NCI-H524 (cell line): ENCODE results near the gene REXO1.
"Not testable (repeated sequence)": the region's sequence is repeated elsewhere in the genome, so short reads cannot be mapped to it uniquely, and the experiment has no call there.

ENCODE experiments used
- DNase-seq, 2 experiments: peaks; one replicate each; lab custom pipeline; 2025; lab: John Stamatoyannopoulos, UW

REXO1 gene

GRCh38 chr19:1813192-1814182 lies 34.8 kb downstream of the REXO1 start:
- no peak for DNase-seq

GRCh38 chr19:1812426-1813191 lies 35.7 kb downstream of the REXO1 start:
- peak; percentile 84 to 94 for DNase-seq

GRCh38 chr19:1811942-1812425 lies 36.3 kb downstream of the REXO1 start, which contains the start of gene ATP8B3:
Gene ATP8B3, minus strand, starts transcription at chr19:1812276. Its CDS starts 540 bp downstream, at chr19:1811736.
- no peak for DNase-seq

- DNase-seq = peak in 1 of 2 experiments; percentile 29
Measured at GRCh38 chr19:1811472-1811894, 36.8 kb downstream of the REXO1 start.

- DNase-seq = no peak
Measured at GRCh38 chr19:1810439-1811160, 37.7 kb downstream of the REXO1 start.

- no peak for DNase-seq
Measured at GRCh38 chr19:1809678-1810077, 38.6 kb downstream of the REXO1 start.

GRCh38 chr19:1808395-1808731 lies 39.9 kb downstream of the REXO1 start:
- DNase-seq = no peak

GRCh38 chr19:1807695-1808394 lies 40.4 kb downstream of the REXO1 start:
- no peak for DNase-seq

- no peak for DNase-seq
Measured at GRCh38 chr19:1807030-1807694, 41.1 kb downstream of the REXO1 start.

- DNase-seq = no peak
Measured at GRCh38 chr19:1806184-1807029, 41.9 kb downstream of the REXO1 start.

GRCh38 chr19:1805401-1806183 lies 42.7 kb downstream of the REXO1 start:
- DNase-seq = no peak

- DNase-seq = no peak
Measured at GRCh38 chr19:1804858-1805257, 43.4 kb downstream of the REXO1 start.

- DNase-seq = peak; percentile 85 to 94
Measured at GRCh38 chr19:1799695-1800342, 48.5 kb downstream of the REXO1 start.

GRCh38 chr19:1797313-1797712 lies 51.0 kb downstream of the REXO1 start:
- not testable (repeated sequence) for DNase-seq

- DNase-seq = peak in 1 of 2 experiments; percentile 64
Measured at GRCh38 chr19:1796395-1797142, 51.7 kb downstream of the REXO1 start.

- DNase-seq = peak in 1 of 2 experiments; percentile 25
Measured at GRCh38 chr19:1794424-1795172, 53.7 kb downstream of the REXO1 start.

- DNase-seq = no peak
Measured at GRCh38 chr19:1791879-1792278, 56.4 kb downstream of the REXO1 start.
